ENCODE results near the gene COMMD6.

GRCh38 chr13:75554981-75555380 is 17.3 kb upstream of the COMMD6 start:
- TF ChIP-seq CTCF (IDR thresholded peaks at IDR 0.05; ENCODE audit: low read depth, low read length) = no peak
- TF ChIP-seq POLR2A (IDR thresholded peaks at IDR 0.05; ENCODE audit: extremely low read depth, insufficient read length) = no peak
- no peak for TF ChIP-seq MAX (IDR thresholded peaks at IDR 0.05; ENCODE audit: low read depth, low read length)
- TF ChIP-seq MYC (IDR thresholded peaks at IDR 0.05; ENCODE audit: low read depth, low read length) = no peak
